Activated CD4-positive, CD25-positive, alpha-beta regulatory T cell treated with anti-CD3 and anti-CD28 coated beads, Interleukin-2, amount 50 U/mL, for 16 hours (primary cell): Measurements from ENCODE around the gene VIPR2.

Source experiments
- DNase-seq: peaks from one replicate; pipeline ENCODE4 v3.0.0-alpha.2; 2020; ENCODE audit warnings: low read depth, low spot score

VIPR2 gene

GRCh38 chr7:159120540-159120919, 24.1 kb downstream of the VIPR2 start:
- DNase-seq: no peak

GRCh38 chr7:159119851-159120539, 24.7 kb downstream of the VIPR2 start:
- DNase-seq: no peak

- no peak for DNase-seq
These were observed 25.5 kb downstream of the VIPR2 start for GRCh38 chr7:159119026-159119741.

GRCh38 chr7:159118623-159119022, 26.0 kb downstream of the VIPR2 start:
- no peak for DNase-seq

GRCh38 chr7:159118197-159118595, 26.5 kb downstream of the VIPR2 start:
- DNase-seq: no peak

GRCh38 chr7:159117366-159118196, 27.1 kb downstream of the VIPR2 start:
- DNase-seq: no peak

GRCh38 chr7:159116581-159117339, 27.9 kb downstream of the VIPR2 start:
- DNase-seq: no peak

GRCh38 chr7:159115601-159116501, 28.8 kb downstream of the VIPR2 start:
- no peak for DNase-seq

- DNase-seq: no peak
These were observed 29.7 kb downstream of the VIPR2 start for GRCh38 chr7:159114981-159115380.

GRCh38 chr7:159114096-159114495, 30.6 kb downstream of the VIPR2 start:
- DNase-seq: no peak

- no peak for DNase-seq
These were observed 31.6 kb downstream of the VIPR2 start for GRCh38 chr7:159113056-159113455.

GRCh38 chr7:159112136-159113011, 32.3 kb downstream of the VIPR2 start:
- DNase-seq: no peak

- DNase-seq: no peak
These were observed 35.0 kb downstream of the VIPR2 start for GRCh38 chr7:159109653-159110035.

- DNase-seq: no peak
These were observed 35.6 kb downstream of the VIPR2 start for GRCh38 chr7:159108941-159109652.

GRCh38 chr7:159108491-159108890, 36.2 kb downstream of the VIPR2 start:
- no peak for DNase-seq

GRCh38 chr7:159107161-159107892, 37.3 kb downstream of the VIPR2 start:
- no peak for DNase-seq

GRCh38 chr7:159105832-159106811, 38.5 kb downstream of the VIPR2 start:
- no peak for DNase-seq
